Tibial nerve (tissue), 4 donors: ENCODE measurements around the gene PGBD5. TPM values are rescaled to one million over a fixed set of nuclear protein-coding genes. Genes with fewer than 3 reads are reported as not detected.

Experiments
- DNase-seq, 2 donors: peaks; one replicate each; pipeline ENCODE4 v3.0.0-alpha.2; 2019; ENCODE audit warnings: low spot score in 2 of 2
- H3K27ac ChIP-seq, 4 donors: fragments of 200-600 bp; sonication (generic) in 3 of 4; one replicate each; pipeline ENCODE4 v1.5.1; 2017 to 2019; ENCODE audit warnings: mild to moderate bottlenecking in 1 of 4
- H3K27me3 ChIP-seq, 2 donors: fragments of 200-600 bp; sonication (generic) in 1 of 2; one replicate each; pipeline versions ENCODE4 v1.5.1 to v1.6.0; 2017 to 2019
- H3K36me3 ChIP-seq, 3 donors: fragments of 200-600 bp; sonication (generic); one replicate each; pipeline ENCODE4 v1.5.1; 2018 to 2019
- H3K4me1 ChIP-seq, 4 donors: fragments of 200-600 bp; sonication (generic) in 3 of 4; one replicate each; pipeline ENCODE4 v1.5.1; 2017 to 2019
- H3K4me3 ChIP-seq, 4 donors: fragments of 200-600 bp; sonication (generic) in 3 of 4; one replicate each; pipeline ENCODE4 v1.5.1; 2017 to 2019; ENCODE audit warnings: mild to moderate bottlenecking in 1 of 4, moderate library complexity in 1 of 4
- H3K9me3 ChIP-seq, 4 donors: fragments of 200-600 bp; sonication (generic) in 3 of 4; one replicate each; pipeline ENCODE4 v1.5.1; 2017 to 2019
- EP300 ChIP-seq, 2 donors: sonication (generic); formaldehyde crosslinking; IDR thresholded peaks; one replicate each; pipeline ENCODE4 v1.6.1; 2017; ENCODE audit warnings: antibody characterized with exemption in 2 of 2, mild to moderate bottlenecking in 1 of 2
- POLR2A ChIP-seq, 2 donors: fragments of 450-650 bp; IDR thresholded peaks; one replicate each; pipeline ENCODE4 v1.6.1; 2017; ENCODE audit warnings: antibody characterized with exemption in 2 of 2, mild to moderate bottlenecking in 2 of 2, moderate library complexity in 2 of 2
- WGBS, 2 donors: methylation state at CpG; one replicate each; pipeline ENCODE4 v1.1.5; 2018; 5-methylcytosine and 5-hydroxymethylcytosine counted together
- total RNA-seq, 4 donors: library from RNA; depleted of rRNA; stranded (reverse); fragments of >200 nt; gene quantifications; one replicate each; pipeline ENCODE4 v1.1.0, GENCODE V29; 2016
- TF ChIP-seq, protein P1 (sequence below), 5 experiments: fragments of 200-600 bp in 3 of 5; fragments of 450-650 bp in 2 of 5; sonication (generic) in 3 of 5; IDR thresholded peaks; one replicate each; pipeline ENCODE4 v1.5.1; 2016 to 2019; ENCODE audit warnings: antibody characterized with exemption in 5 of 5, mild to moderate bottlenecking in 3 of 5, moderate library complexity in 2 of 5

Gene PGBD5
- total RNA-seq, 4 donors from 2014 or later = 1.4 to 5.1 (median 2.2) TPM

DNA sequence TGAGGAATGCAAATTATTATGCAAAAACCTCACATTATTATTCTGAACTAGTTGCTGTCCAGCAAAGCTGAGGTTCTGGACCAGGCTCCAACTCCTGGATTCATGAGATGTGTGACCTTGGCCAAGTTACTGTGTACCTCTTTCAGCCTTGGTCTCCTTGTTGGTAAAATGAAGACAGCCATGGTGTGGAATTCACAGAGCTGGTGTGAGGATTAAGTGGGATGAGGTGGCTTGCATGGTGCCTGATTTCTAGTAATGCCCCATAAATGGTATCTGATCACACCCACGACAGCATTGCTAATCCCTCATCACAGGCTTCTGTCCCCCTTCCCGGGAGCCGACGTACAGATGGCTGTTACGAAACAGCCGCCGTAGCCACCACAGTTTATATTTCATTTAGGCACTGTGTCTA is 59.6 kb downstream of the PGBD5 start:
- Histone ChIP-seq H3K36me3 (no peaks in the 10 kb centered on the region), H3K9me3 (no peaks in the 10 kb centered on the region), H3K27ac (no peak overlapping the region), H3K4me3 (no peak overlapping the region), H3K27me3 (no peaks in the 10 kb centered on the region), H3K4me1 (no peaks in the 10 kb centered on the region)
- 79 to 80% methylated on average over 7 of the region's 7 CpGs for WGBS, 2 donors
- DNase-seq = no peak
- no peak for TF ChIP-seq POLR2A (IDR thresholded peaks at IDR 0.05)
- no peak for TF ChIP-seq EP300 (IDR thresholded peaks at IDR 0.05)
- TF ChIP-seq, protein P1, sequence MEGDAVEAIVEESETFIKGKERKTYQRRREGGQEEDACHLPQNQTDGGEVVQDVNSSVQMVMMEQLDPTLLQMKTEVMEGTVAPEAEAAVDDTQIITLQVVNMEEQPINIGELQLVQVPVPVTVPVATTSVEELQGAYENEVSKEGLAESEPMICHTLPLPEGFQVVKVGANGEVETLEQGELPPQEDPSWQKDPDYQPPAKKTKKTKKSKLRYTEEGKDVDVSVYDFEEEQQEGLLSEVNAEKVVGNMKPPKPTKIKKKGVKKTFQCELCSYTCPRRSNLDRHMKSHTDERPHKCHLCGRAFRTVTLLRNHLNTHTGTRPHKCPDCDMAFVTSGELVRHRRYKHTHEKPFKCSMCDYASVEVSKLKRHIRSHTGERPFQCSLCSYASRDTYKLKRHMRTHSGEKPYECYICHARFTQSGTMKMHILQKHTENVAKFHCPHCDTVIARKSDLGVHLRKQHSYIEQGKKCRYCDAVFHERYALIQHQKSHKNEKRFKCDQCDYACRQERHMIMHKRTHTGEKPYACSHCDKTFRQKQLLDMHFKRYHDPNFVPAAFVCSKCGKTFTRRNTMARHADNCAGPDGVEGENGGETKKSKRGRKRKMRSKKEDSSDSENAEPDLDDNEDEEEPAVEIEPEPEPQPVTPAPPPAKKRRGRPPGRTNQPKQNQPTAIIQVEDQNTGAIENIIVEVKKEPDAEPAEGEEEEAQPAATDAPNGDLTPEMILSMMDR (IDR thresholded peaks at IDR 0.05) = no peak

DNA sequence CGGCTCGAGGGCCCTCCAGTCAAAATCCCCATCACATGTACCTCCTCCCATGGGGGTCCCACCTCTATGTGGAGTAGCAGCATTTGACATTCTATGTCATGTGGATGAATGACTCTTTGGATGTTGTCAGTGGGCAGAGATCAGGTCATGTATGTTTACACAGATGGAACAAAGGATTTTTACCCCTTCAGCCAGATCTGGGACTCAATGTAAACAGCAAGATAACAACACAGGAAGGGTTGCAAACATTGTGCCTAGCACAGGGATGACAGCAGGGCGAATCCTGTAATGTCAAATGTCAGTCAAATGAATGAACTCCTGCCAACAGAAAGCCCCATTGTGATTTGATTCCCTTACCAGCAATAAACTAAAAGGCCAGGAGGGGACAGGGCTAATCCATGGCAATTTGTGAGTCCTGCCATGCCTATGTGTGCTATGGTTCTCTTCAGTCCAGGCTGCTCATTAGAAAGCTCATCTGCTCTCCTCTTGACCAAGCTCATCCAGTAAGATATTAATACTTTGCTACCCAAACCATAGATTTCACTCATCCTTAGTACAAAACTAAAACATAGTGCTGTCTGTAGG is 60.3 kb downstream of the PGBD5 start:
- Histone ChIP-seq H3K9me3 (no peaks in the 10 kb centered on the region), H3K4me1 (no peaks in the 10 kb centered on the region), H3K4me3 (no peak overlapping the region), H3K27me3 (no peaks in the 10 kb centered on the region), H3K36me3 (no peaks in the 10 kb centered on the region), H3K27ac (no peak overlapping the region)
- no peak for DNase-seq
- 73 to 74% methylated on average over 3 of the region's 3 CpGs for WGBS, 2 donors
- TF ChIP-seq, protein P1 (IDR thresholded peaks at IDR 0.05) = peak in 1 of 5 experiments; percentile 12
- TF ChIP-seq EP300 (IDR thresholded peaks at IDR 0.05) = no peak
- TF ChIP-seq POLR2A (IDR thresholded peaks at IDR 0.05) = no peak

DNA sequence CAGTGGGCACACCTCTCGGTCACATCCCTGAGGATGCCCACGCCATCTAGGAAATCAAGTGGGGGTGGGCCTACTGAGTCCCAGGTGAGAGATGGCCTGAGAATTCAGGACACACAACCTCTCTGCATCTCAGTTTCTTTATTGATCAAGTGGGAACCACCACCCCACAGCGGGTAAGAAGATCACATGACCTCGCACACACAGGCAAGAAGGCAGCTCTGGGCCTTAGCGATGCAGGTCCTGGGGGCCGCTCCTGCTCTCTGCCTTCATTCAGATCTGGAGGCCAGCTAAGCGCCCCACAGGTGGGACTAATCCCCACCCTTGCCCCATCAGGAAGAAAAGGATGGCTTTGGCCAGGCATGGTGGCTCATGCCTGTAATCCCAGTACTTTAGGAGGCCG is 63.2 kb downstream of the PGBD5 start:
- TF ChIP-seq EP300 (IDR thresholded peaks at IDR 0.05) (no peak), POLR2A (IDR thresholded peaks at IDR 0.05) (no peak)
- TF ChIP-seq, protein P1 (IDR thresholded peaks at IDR 0.05) = no peak
- no peak for DNase-seq
- WGBS, 2 donors = 91 to 97% methylated on average over 6 to 8 of the region's 8 CpGs
- Histone ChIP-seq H3K4me3 (no peak overlapping the region), H3K9me3 (no peaks in the 10 kb centered on the region), H3K36me3 (no peaks in the 10 kb centered on the region), H3K4me1 (no peaks in the 10 kb centered on the region), H3K27ac (no peak overlapping the region), H3K27me3 (no peaks in the 10 kb centered on the region)

DNA sequence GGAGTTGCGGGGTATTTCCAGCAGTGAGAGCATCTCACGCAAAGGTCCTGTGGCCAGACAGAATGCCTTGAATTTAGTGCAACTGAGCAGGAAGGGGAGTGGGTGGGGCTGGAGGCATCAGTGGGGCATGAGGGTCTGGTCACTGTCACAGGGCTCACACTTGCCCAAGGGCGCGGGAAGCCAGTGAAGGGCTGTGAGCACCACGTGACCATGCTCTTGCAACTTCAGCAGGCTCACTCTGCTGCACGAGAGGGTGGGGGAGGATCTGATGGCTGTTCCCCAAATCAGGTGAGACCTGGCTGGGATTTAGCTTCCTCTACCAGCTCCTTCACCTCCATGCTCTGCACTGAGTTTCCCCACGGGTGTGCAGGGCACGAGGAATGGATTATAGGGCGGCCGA is 64.2 kb downstream of the PGBD5 start:
- Histone ChIP-seq H3K27ac (no peak overlapping the region), H3K36me3 (no peaks in the 10 kb centered on the region), H3K27me3 (no peaks in the 10 kb centered on the region), H3K4me1 (no peaks in the 10 kb centered on the region), H3K9me3 (no peaks in the 10 kb centered on the region), H3K4me3 (no peak overlapping the region)
- TF ChIP-seq, protein P1 (IDR thresholded peaks at IDR 0.05) = no peak
- TF ChIP-seq POLR2A (IDR thresholded peaks at IDR 0.05) (no peak), EP300 (IDR thresholded peaks at IDR 0.05) (no peak)
- 81 to 87% methylated on average over 5 to 10 of the region's 10 CpGs for WGBS, 2 donors
- DNase-seq = no peak

DNA sequence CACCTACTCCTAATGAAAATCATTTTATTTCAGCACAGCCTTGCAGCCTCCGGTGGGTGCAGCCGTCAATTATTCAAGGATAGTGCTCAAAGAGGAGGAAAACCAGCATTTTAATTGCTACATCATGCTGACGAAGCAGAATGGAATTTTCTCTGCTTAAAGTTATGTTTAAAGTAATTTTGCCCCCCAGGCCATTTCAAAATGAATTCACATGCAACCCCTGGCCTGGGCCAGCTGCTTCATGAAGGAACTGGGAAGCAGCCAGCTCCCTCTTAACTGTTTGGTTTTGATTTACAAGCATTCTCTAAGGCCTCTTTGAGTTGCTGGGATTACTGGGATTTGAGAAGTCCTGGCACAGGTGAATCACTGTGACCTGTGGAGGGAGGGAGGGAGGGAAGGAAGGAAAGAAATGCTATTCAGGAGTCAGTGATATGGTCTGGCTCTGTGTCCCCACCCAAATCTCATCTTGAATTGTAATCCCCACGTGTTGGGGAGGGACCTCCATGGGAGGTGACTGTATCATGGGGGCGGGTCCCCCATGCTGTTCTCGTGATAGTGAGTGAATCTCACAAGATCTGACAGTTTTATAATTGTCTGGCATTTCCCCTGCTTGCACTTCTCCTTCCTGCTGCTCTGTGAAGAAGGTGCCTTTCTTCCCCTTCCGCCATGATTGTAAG is 66.0 kb downstream of the PGBD5 start:
- WGBS, 2 donors = 59 to 66% methylated on average over 7 of the region's 7 CpGs
- DNase-seq = no peak
- no peak overlapping the region for H3K4me3 ChIP-seq
- H3K27me3 ChIP-seq = no peaks in the 10 kb centered on the region
- TF ChIP-seq EP300 (IDR thresholded peaks at IDR 0.05) (no peak), POLR2A (IDR thresholded peaks at IDR 0.05) (no peak)
- TF ChIP-seq, protein P1 (IDR thresholded peaks at IDR 0.05) = no peak
- no peaks in the 10 kb centered on the region for H3K4me1 ChIP-seq
- no peaks in the 10 kb centered on the region for H3K9me3 ChIP-seq
- H3K27ac ChIP-seq = no peak overlapping the region
- H3K36me3 ChIP-seq = no peaks in the 10 kb centered on the region
